Stimulated activated CD8-positive, alpha-beta memory T cell treated with anti-CD3 and anti-CD28 coated beads, Interleukin-7, amount 100 ng/mL, for 1 hour (primary cell): ENCODE measurements around the gene ANKRD2.
"Not testable (repeated sequence)": the region's sequence is repeated elsewhere in the genome, so short reads cannot be mapped to it uniquely, and the experiment has no call there.

Source experiments
- DNase-seq, 2 donors: peaks; one replicate each; pipeline ENCODE4 v3.0.0-alpha.2; 2020; ENCODE audit warnings: low read depth in 2 of 2

The ANKRD2 gene

GRCh38 chr10:97546456-97547270 is 25.9 kb upstream of the ANKRD2 start:
- DNase-seq: no peak

- no peak for DNase-seq
These were observed 25.3 kb upstream of the ANKRD2 start for GRCh38 chr10:97547271-97547600.

GRCh38 chr10:97547962-97548361 is 24.6 kb upstream of the ANKRD2 start:
- no peak for DNase-seq

GRCh38 chr10:97548828-97549455 is 23.6 kb upstream of the ANKRD2 start:
- DNase-seq: no peak

- no peak for DNase-seq
These were observed 22.8 kb upstream of the ANKRD2 start for GRCh38 chr10:97549587-97550322.

GRCh38 chr10:97550336-97551149 is 22.0 kb upstream of the ANKRD2 start:
- DNase-seq: no peak

- no peak for DNase-seq
These were observed 21.3 kb upstream of the ANKRD2 start for GRCh38 chr10:97551271-97551670.

- DNase-seq: peak; percentile 20 to 25
These were observed 19.0 kb upstream of the ANKRD2 start for GRCh38 chr10:97553575-97554031.

- DNase-seq: not testable (repeated sequence)
These were observed 18.2 kb upstream of the ANKRD2 start for GRCh38 chr10:97554336-97554735.

GRCh38 chr10:97555541-97555940 is 17.0 kb upstream of the ANKRD2 start:
- not testable (repeated sequence) for DNase-seq

GRCh38 chr10:97560731-97561381 is 11.7 kb upstream of the ANKRD2 start:
- DNase-seq: not testable (repeated sequence)

- DNase-seq: not testable (repeated sequence)
These were observed 11.0 kb upstream of the ANKRD2 start for GRCh38 chr10:97561386-97562077.

GRCh38 chr10:97562329-97562728 is 10.2 kb upstream of the ANKRD2 start:
- not testable (repeated sequence) for DNase-seq

GRCh38 chr10:97563337-97563736 is 9.2 kb upstream of the ANKRD2 start:
- DNase-seq: no peak

GRCh38 chr10:97564776-97565175 is 7.8 kb upstream of the ANKRD2 start:
- DNase-seq: no peak

- no peak for DNase-seq
These were observed 6.1 kb upstream of the ANKRD2 start for GRCh38 chr10:97566336-97566996.

GRCh38 chr10:97567891-97568290 is 4.7 kb upstream of the ANKRD2 start:
- DNase-seq: no peak

- no peak for DNase-seq
These were observed 2.3 kb upstream of the ANKRD2 start for GRCh38 chr10:97570146-97570788.

GRCh38 chr10:97570789-97571471 is 1.6 kb upstream of the ANKRD2 start:
- DNase-seq: no peak
